ENCODE measurements around the gene PPP4R1.

Gene PPP4R1, protein sequence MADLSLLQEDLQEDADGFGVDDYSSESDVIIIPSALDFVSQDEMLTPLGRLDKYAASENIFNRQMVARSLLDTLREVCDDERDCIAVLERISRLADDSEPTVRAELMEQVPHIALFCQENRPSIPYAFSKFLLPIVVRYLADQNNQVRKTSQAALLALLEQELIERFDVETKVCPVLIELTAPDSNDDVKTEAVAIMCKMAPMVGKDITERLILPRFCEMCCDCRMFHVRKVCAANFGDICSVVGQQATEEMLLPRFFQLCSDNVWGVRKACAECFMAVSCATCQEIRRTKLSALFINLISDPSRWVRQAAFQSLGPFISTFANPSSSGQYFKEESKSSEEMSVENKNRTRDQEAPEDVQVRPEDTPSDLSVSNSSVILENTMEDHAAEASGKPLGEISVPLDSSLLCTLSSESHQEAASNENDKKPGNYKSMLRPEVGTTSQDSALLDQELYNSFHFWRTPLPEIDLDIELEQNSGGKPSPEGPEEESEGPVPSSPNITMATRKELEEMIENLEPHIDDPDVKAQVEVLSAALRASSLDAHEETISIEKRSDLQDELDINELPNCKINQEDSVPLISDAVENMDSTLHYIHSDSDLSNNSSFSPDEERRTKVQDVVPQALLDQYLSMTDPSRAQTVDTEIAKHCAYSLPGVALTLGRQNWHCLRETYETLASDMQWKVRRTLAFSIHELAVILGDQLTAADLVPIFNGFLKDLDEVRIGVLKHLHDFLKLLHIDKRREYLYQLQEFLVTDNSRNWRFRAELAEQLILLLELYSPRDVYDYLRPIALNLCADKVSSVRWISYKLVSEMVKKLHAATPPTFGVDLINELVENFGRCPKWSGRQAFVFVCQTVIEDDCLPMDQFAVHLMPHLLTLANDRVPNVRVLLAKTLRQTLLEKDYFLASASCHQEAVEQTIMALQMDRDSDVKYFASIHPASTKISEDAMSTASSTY

DNA sequence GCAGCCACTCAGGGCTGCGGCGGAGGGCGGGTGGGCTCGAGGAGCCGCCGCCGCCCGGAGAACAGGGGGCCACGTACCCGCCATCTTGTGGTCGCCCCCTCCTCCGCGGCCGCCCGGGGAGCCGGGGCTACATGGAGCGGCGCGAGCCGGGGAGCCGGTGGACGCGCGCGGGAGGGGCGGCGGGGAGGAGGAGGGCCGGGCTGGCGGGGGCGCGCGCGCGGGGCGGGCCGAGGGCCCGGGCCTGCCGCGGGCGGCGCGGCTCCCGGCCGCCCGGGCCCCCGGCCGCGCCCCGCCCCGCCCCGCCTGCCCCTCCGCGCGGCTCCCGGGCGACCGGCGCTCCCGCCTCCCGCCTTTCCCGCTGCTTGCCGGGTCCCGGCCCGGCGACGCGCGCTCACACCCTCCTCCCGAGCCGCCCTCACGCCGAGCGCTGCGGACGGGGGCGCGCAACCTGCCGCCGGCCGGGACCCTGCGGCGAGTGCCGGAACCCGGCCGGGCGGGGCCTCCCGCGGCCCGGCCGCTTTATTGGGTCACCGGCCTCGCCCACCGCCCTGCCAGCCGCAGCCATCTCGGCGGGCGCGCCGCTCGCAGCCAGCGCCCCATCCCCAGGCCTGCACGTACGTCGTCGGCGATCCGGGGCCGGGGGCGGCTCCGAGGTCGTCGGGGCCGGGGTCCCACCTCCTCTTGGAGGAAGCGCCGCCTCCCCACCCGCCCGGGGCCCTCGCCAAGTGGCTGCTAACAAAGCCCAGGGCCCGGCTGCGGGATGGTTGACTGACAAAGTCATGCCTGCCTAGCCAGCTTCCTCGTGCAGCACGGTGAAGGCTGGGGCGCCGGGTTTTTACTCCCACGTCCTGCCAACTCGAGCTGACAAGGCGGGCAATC is at the start of gene PPP4R1:
Gene PPP4R1, minus strand, starts transcription at position 159 of the 879 bp plus-strand sequence. Its CDS starts 75 bp downstream, at position 84.
- in situ Hi-C loops (cut with HindIII; ENCODE audit: low pct_unique_long_range_greater_than_20kb, low sequenced_read_pairs): no loop called here
- peak; percentile 51 to 61 for DNase-seq (ENCODE audit: low read depth in 1 of 2, low spot score in 1 of 2)
- TF ChIP-seq JUND (IDR thresholded peaks at IDR 0.05; ENCODE audit: low read depth): no peak

DNA sequence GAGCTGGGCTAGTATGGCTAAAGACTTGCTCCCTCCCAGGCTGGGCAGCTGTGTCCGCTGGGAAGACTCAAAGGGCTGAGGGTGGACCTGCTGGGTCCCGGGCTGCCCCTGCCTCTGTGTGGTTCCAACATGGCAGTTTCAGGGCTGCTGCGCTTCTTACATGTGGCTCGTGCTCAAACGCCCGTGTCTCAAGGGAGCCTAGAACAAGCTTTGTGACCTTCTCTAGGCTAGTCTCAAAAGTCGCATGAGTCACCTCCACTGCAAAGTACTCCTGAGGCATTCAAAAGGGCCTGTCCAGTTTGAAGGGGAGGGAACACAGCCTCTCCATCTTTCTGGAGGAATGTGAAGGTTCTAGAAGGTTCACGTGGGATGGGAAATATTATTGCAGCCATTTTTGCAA is 49.0 kb upstream of the PPP4R1 start:
- in situ Hi-C loops (cut with HindIII; ENCODE audit: low pct_unique_long_range_greater_than_20kb, low sequenced_read_pairs): no loop called here
- DNase-seq (ENCODE audit: low read depth in 1 of 2, low spot score in 1 of 2): no peak
- no peak for TF ChIP-seq JUND (IDR thresholded peaks at IDR 0.05; ENCODE audit: low read depth)

DNA sequence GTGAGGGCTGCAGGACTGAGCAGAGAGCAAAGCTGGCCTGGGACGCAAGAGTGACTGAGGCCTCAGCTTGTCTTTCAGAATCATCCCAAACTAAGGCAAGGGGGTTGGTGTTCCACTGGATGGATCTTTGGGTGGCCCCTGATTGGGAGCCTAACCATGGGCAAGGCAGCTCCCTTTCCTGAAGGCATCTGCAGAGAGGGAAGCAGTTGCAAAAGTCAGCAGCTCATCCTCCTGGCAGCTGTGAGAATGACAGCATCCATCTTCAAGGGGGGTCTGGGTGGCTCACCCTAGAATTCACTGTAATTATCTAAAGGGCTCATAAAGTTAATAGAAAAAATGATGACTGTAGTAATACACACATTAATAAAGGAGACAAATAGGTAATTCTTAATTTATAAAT is 47.2 kb upstream of the PPP4R1 start:
- TF ChIP-seq JUND (IDR thresholded peaks at IDR 0.05; ENCODE audit: low read depth): no peak
- DNase-seq (ENCODE audit: low read depth in 1 of 2, low spot score in 1 of 2): peak in 1 of 2 experiments; percentile 28
- in situ Hi-C loops (cut with HindIII; ENCODE audit: low pct_unique_long_range_greater_than_20kb, low sequenced_read_pairs): no loop called here

DNA sequence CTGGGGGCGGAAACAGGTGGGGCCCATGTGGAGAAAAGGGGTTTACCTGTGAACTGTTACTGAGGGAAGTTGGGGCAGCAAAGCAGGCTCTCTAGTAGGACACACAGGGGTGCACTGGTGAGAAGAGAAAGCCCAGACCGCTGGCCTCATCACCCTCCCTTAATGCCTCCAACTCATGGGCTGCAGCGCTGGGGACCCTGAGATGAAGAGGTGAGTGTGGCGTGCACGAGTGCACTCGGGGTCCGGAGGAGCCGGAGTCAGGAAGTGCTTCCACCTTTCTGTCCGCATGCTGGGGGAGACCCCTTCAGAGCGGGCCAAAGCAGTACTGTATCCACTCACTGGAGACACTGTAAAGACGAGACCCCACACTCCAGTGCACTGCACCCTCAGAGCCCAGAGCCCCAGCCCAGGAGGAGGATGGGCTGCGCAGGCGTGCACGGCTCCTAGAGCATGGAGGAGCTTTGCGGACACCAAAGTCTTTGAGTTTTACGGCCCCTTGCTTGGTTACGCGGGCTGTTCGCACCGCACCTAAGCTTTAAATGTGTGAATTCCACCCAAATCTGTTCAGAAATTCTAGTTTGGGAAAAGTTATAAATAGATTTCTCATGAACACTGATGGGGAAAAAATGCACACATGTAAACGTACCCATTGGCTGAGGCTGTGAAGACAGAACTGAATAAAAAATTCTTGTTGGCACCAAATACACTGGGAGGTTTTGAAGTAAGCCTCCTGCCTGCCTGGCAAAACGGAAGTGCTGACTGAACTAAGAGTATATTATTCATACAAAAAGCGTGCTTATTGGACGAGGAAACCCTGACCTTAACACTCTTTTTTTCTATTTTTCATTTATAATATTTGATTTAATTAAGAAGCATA is 45.4 kb upstream of the PPP4R1 start:
- in situ Hi-C loops (cut with HindIII; ENCODE audit: low pct_unique_long_range_greater_than_20kb, low sequenced_read_pairs): no loop called here
- TF ChIP-seq JUND (IDR thresholded peaks at IDR 0.05; ENCODE audit: low read depth): no peak
- DNase-seq (ENCODE audit: low read depth in 1 of 2, low spot score in 1 of 2): no peak

DNA sequence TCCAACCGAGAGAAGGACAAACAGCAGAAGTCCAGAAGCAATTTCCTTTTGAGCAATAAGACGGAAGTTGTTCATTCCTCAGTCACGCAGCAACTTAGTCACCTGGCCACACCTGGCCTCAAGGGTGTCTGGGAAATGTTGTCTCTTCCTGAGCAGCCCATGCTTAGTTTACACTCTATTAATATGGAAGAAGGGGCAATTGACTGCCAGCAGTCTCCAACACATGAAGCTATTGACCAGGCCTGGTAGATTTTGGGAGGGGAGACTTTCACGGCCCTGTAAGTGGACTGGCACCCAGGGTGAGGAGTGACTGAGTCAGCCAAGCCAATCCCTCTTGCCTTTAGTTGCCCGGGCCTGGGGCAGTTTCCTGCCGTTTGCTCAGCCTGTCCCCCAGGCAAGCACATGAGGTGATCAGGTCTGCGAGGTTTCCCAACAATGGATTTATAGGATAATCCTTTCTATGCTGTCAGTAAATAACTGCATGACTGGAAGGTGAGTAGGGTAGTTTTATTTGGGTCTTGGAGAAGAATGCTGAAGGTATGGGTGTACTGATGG is 43.8 kb upstream of the PPP4R1 start:
- no peak for DNase-seq (ENCODE audit: low read depth in 1 of 2, low spot score in 1 of 2)
- in situ Hi-C loops (cut with HindIII; ENCODE audit: low pct_unique_long_range_greater_than_20kb, low sequenced_read_pairs): no loop called here

DNA sequence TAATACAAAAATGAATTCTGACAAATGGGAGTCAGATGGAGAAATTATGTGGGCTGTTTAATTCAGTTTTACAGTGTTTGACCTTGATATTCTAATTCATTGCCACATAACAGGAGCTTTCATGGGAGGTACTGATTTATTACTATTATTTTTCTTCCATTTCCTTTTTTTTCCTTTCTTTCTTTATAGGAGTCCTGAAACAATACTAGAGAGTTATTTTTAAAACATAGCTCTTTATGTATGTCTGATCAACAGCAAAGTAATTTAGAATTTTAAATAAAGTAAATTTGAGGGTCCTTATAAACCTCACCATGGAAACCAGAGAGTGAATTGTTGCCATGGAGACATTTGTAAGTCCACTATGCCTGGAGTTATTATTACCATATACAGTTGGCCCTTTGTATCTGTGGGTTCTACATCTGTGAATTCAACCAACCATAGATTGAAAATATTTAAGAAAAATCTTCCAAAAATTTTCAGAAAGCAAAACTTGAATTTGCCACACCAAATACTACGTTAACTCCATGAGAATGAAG is 40.9 kb upstream of the PPP4R1 start:
- in situ Hi-C loops (cut with HindIII; ENCODE audit: low pct_unique_long_range_greater_than_20kb, low sequenced_read_pairs): no loop called here
- no peak for DNase-seq (ENCODE audit: low read depth in 1 of 2, low spot score in 1 of 2)
- TF ChIP-seq JUND (IDR thresholded peaks at IDR 0.05; ENCODE audit: low read depth): no peak

More for the DNA sequence above, 43.8 kb upstream of the PPP4R1 start:
- TF ChIP-seq JUND (IDR thresholded peaks at IDR 0.05; ENCODE audit: low read depth): no peak

DNA sequence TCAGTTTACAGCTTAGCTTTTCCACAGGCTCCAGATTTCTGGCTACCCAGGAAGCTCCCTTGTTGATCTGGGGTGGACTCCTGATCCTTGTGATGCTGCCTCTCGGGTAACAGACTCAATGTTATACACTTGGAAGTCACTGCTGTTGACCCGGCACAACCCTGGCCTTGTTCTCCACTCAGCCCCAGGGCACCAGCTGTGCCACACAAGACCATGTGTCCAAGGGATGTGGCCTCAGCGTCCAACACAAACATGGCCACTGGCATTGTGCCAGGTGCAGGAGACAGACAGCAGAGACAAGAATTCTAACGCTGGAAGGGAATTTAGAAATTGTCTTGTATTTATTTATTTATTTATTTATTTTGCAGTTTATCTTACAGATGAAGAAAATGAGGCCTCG is 39.0 kb upstream of the PPP4R1 start:
- in situ Hi-C loops (cut with HindIII; ENCODE audit: low pct_unique_long_range_greater_than_20kb, low sequenced_read_pairs): no loop called here
- no peak for TF ChIP-seq JUND (IDR thresholded peaks at IDR 0.05; ENCODE audit: low read depth)
- DNase-seq (ENCODE audit: low read depth in 1 of 2, low spot score in 1 of 2): peak in 1 of 2 experiments; percentile 71

DNA sequence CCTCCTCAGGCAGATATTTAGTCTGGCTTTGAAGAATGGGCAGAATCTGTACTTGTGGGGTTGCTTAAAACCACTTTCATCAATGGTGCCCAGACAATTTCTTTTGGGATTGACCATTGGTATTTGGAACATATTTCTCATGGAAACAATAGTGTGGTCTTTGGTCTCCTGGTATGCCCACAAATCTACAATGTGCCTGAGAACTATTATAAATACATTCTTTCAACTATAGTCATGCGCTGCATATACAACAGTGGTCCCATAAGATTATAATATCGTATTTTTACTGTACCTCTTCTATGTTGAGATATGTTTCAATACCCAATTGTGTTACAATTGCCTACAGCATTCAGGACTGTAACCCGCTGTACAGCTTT is 34.8 kb upstream of the PPP4R1 start:
- no peak for DNase-seq (ENCODE audit: low read depth in 1 of 2, low spot score in 1 of 2)
- no peak for TF ChIP-seq JUND (IDR thresholded peaks at IDR 0.05; ENCODE audit: low read depth)
- in situ Hi-C loops (cut with HindIII; ENCODE audit: low pct_unique_long_range_greater_than_20kb, low sequenced_read_pairs): no loop called here

DNA sequence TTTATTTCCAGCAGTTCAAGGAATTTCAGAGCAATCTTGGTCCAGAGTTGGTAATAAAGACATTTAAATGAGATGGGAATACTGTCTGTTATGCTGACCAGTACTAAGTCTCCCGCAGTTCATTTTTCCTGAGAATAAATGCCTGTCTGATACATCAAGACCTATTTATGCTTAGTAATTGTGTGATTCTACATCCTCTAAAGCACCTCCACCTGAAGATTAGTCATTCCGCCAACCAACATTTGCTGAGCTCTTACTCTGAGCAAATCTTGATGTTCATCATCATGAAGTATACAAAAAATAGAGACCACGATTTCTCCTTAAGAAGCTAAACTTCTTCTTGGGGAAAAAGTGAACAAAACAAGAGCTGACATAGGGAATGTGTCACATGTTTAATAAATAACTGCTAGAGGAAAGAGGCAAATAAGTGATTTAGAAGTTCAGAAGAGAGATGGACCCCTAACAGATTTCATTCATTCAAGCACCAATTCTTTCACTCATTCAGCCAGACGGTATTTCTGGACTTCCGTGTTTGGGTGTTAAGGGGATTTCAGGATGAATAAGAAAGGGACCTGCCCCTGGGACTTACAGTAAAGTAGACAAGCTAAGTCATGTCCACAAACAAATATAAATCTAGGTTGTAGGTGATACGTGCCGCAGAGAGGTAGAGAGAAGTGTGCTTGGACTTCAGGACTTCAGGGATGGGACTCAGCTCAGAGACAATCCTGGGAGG is 34.2 kb upstream of the PPP4R1 start:
- DNase-seq (ENCODE audit: low read depth in 1 of 2, low spot score in 1 of 2): no peak
- no peak for TF ChIP-seq JUND (IDR thresholded peaks at IDR 0.05; ENCODE audit: low read depth)
- in situ Hi-C loops (cut with HindIII; ENCODE audit: low pct_unique_long_range_greater_than_20kb, low sequenced_read_pairs): no loop called here

All from T47D (cell line).